Panc1 (cell line): ENCODE data around the gene C4orf33. TPM values are rescaled to one million over a fixed set of nuclear protein-coding genes. Genes with fewer than 3 reads are reported as not detected.

ENCODE experiments used
- ATAC-seq: fragments of 200-7000 bp; cut with Tn5 transposase; 2 replicates; pipeline ENCODE4 v1.9.1; 2020; ENCODE audit warnings: mild to moderate bottlenecking, moderate library complexity
- BruUV-seq: library from RNA; stranded (reverse); fragments of 400-500 nt; replicated peaks from 2 replicates; lab custom pipeline; 2021; lab: Mats Ljungman, UMichigan
- CTCF ChIA-PET: fragments of 300-600 bp; sonication (Branson Sonifier 250); formaldehyde crosslinking; loops from one replicate; lab custom pipeline; 2022; ENCODE audit warnings: antibody characterized with exemption; lab: Charles Lee
- POLR2A ChIA-PET: fragments of 300-600 bp; sonication (Branson Sonifier 250); formaldehyde crosslinking; loops from one replicate; lab custom pipeline; 2022; ENCODE audit warnings: antibody characterized with exemption; lab: Charles Lee
- DNase-seq: peaks from one replicate; pipeline ENCODE4 v3.0.0-alpha.2; 2010; ENCODE audit warnings: low read depth, low spot score
- H3K27ac ChIP-seq: 2 replicates; pipeline ENCODE4 v1.5.1; 2011; ENCODE audit warnings: mild to moderate bottlenecking, low read length, inconsistent platforms
- H3K27me3 ChIP-seq: fragments of 200-500 bp; sonication (Bioruptor generic); 2 replicates; pipeline ENCODE4 v1.6.0; 2014; ENCODE audit warnings: low read length, inconsistent platforms; ENCODE audit not compliant: control insufficient read depth, insufficient read depth
- H3K36me3 ChIP-seq: fragments of 200-500 bp; sonication (Bioruptor generic); 2 replicates; pipeline ENCODE4 v1.5.1; 2014; ENCODE audit warnings: inconsistent platforms, mild to moderate bottlenecking, low read length, moderate library complexity; ENCODE audit not compliant: control insufficient read depth, insufficient read depth
- H3K4me1 ChIP-seq: 2 replicates; pipeline ENCODE4 v1.5.1; 2011; ENCODE audit warnings: inconsistent platforms, mild to moderate bottlenecking, low read length, moderate library complexity; ENCODE audit not compliant: control insufficient read depth, insufficient read depth
- H3K4me3 ChIP-seq, 2 experiments: 2 replicates each; pipeline ENCODE4 v1.5.1; 2011 to 2012; ENCODE audit warnings: low read depth in 2 of 2, low read length in 2 of 2, mild to moderate bottlenecking in 2 of 2, inconsistent platforms in 1 of 2, moderate library complexity in 1 of 2
- H3K9me3 ChIP-seq: fragments of 200-500 bp; sonication (Bioruptor generic); 2 replicates; pipeline ENCODE4 v1.5.1; 2014; ENCODE audit warnings: low read depth, mild to moderate bottlenecking, inconsistent platforms, low read length, moderate library complexity; ENCODE audit not compliant: control insufficient read depth, insufficient read depth
- POLR2AphosphoS5 ChIP-seq: IDR thresholded peaks from 2 replicates; pipeline ENCODE4 v1.6.1; 2012; ENCODE audit warnings: mild to moderate bottlenecking, low read depth, low read length, moderate library complexity
- SIN3A ChIP-seq: IDR thresholded peaks from 2 replicates; pipeline ENCODE4 v1.6.1; 2012; ENCODE audit warnings: low read depth, mild to moderate bottlenecking, low read length, moderate library complexity, borderline replicate concordance; ENCODE audit not compliant: insufficient read depth
- TCF7L2 ChIP-seq: IDR thresholded peaks from 2 replicates; pipeline ENCODE4 v1.6.1; 2011; ENCODE audit warnings: mild to moderate bottlenecking, low read depth, low read length, inconsistent platforms
- in situ Hi-C: cut with HindIII; loops from 2 replicates; pipeline ENCODE4 v1.10.0; 2016; ENCODE audit warnings: low sequenced_read_pairs, low pct_unique_long_range_greater_than_20kb
- intact Hi-C: fragments of 100-400 bp; cut with micrococcal nuclease; formaldehyde crosslinking; loops from one replicate; pipeline ENCODE4 v1.10.0; 2022; ENCODE audit not compliant: unreplicated experiment
- total RNA-seq: library from RNA; stranded (reverse); gene quantifications from one replicate; pipeline ENCODE4 v1.2.1, GENCODE V29; 2021; ENCODE audit not compliant: unreplicated experiment
- TF ChIP-seq, protein P1 (sequence below): fragments of 450-650 bp; IDR thresholded peaks from 2 replicates; pipeline ENCODE4 v1.5.1; 2017; ENCODE audit warnings: mild to moderate bottlenecking
- TF ChIP-seq, protein P2 (sequence below), 2 experiments: IDR thresholded peaks; 2 replicates each; pipeline ENCODE4 v1.6.1; 2011 to 2012; ENCODE audit warnings: low read depth in 2 of 2, control low read depth in 1 of 2, low read length in 1 of 2, mild to moderate bottlenecking in 1 of 2, moderate library complexity in 1 of 2; ENCODE audit not compliant: insufficient read depth in 1 of 2

Gene C4orf33
- total RNA-seq, 1 experiment from 2014 or later, result 11.4 TPM

DNA sequence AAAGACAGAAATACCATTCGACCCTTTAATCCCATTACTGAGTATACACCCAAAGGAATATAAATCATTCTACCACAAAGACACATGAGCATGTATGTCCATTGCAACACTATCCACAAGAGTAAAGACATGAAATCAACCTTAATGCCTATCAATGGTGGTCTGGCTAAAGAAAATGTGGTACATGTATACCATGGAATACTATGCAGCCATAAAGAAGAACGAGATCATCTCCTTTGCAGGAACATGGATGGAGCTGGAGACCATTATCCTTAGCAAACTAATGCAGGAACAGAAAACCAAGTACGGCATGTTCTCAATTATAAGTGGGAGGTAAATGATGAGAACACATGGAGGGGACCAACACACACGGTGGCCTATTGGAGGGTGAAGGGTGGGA is 10.5 kb upstream of the C4orf33 start:
- intact Hi-C loops, result no loop called here
- TF ChIP-seq SIN3A (no peak), TCF7L2 (no peak), POLR2AphosphoS5 (no peak)
- TF ChIP-seq, protein P1, sequence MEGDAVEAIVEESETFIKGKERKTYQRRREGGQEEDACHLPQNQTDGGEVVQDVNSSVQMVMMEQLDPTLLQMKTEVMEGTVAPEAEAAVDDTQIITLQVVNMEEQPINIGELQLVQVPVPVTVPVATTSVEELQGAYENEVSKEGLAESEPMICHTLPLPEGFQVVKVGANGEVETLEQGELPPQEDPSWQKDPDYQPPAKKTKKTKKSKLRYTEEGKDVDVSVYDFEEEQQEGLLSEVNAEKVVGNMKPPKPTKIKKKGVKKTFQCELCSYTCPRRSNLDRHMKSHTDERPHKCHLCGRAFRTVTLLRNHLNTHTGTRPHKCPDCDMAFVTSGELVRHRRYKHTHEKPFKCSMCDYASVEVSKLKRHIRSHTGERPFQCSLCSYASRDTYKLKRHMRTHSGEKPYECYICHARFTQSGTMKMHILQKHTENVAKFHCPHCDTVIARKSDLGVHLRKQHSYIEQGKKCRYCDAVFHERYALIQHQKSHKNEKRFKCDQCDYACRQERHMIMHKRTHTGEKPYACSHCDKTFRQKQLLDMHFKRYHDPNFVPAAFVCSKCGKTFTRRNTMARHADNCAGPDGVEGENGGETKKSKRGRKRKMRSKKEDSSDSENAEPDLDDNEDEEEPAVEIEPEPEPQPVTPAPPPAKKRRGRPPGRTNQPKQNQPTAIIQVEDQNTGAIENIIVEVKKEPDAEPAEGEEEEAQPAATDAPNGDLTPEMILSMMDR, result no peak
- TF ChIP-seq, protein P2, sequence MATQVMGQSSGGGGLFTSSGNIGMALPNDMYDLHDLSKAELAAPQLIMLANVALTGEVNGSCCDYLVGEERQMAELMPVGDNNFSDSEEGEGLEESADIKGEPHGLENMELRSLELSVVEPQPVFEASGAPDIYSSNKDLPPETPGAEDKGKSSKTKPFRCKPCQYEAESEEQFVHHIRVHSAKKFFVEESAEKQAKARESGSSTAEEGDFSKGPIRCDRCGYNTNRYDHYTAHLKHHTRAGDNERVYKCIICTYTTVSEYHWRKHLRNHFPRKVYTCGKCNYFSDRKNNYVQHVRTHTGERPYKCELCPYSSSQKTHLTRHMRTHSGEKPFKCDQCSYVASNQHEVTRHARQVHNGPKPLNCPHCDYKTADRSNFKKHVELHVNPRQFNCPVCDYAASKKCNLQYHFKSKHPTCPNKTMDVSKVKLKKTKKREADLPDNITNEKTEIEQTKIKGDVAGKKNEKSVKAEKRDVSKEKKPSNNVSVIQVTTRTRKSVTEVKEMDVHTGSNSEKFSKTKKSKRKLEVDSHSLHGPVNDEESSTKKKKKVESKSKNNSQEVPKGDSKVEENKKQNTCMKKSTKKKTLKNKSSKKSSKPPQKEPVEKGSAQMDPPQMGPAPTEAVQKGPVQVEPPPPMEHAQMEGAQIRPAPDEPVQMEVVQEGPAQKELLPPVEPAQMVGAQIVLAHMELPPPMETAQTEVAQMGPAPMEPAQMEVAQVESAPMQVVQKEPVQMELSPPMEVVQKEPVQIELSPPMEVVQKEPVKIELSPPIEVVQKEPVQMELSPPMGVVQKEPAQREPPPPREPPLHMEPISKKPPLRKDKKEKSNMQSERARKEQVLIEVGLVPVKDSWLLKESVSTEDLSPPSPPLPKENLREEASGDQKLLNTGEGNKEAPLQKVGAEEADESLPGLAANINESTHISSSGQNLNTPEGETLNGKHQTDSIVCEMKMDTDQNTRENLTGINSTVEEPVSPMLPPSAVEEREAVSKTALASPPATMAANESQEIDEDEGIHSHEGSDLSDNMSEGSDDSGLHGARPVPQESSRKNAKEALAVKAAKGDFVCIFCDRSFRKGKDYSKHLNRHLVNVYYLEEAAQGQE (IDR thresholded peaks at IDR 0.05; ENCODE audit: insufficient read depth in 1 of 2, low read depth in 2 of 2, low read length in 1 of 2), result no peak
- Histone ChIP-seq H3K9me3 (no peaks in the 10 kb centered on the region), H3K4me1 (no peaks in the 10 kb centered on the region), H3K27me3 (no peaks in the 10 kb centered on the region), H3K27ac (no peak overlapping the region), H3K36me3 (no peaks in the 10 kb centered on the region), H3K4me3 (no peak overlapping the region)
- POLR2A ChIA-PET, result no interaction called here
- no TSS peak for BruUV-seq
- ATAC-seq, result no peak
- CTCF ChIA-PET, result no interaction called here
- in situ Hi-C loops, result no loop called here
- no peak for DNase-seq

DNA sequence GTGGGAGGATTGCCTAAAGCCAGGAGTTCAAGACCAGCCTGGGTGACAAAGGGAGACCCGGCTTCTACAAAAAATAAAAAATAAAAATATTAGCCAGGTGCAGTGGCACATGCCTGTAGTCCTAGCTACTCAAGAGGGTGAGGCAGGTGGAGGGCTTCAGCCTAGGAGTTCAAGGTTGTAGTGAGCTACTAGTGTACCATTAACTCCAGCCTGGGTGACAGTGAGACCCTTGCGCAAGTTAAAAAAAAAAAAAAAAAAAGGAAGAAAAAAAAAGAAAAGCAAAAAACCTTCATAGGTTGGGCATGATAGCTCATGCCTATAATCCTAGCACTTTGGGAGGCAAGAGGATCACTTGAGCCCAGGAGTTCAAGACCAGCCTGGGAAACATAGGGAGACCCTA is 8.4 kb upstream of the C4orf33 start:
- Histone ChIP-seq H3K27me3 (no peaks in the 10 kb centered on the region), H3K4me3 (no peak overlapping the region), H3K9me3 (no peaks in the 10 kb centered on the region), H3K27ac (no peak overlapping the region), H3K4me1 (peaks cover 2% of the 10 kb centered on the region; the same call in 1 of the 2 replicates), H3K36me3 (no peaks in the 10 kb centered on the region)
- ChIA-PET CTCF (no interaction called here), POLR2A (no interaction called here)
- DNase-seq (no peak), ATAC-seq (no peak)
- in situ Hi-C loops (no loop called here), intact Hi-C loops (no loop called here)
- BruUV-seq, result no TSS peak
- TF ChIP-seq, protein P2 (IDR thresholded peaks at IDR 0.05; ENCODE audit: insufficient read depth in 1 of 2, low read depth in 2 of 2, low read length in 1 of 2), result no peak
- TF ChIP-seq TCF7L2, result no peak
